Neural progenitor cell (in vitro differentiated cells): ENCODE data around the gene GABBR1.

Source experiments
- CTCF ChIP-seq: fragments of 200-600 bp; sonication (generic); IDR thresholded peaks from 2 replicates; pipeline ENCODE4 v1.5.1; 2017; ENCODE audit warnings: antibody characterized with exemption, mild to moderate bottlenecking
- EZH2 ChIP-seq: fragments of 200-600 bp; sonication (generic); IDR thresholded peaks from 2 replicates; pipeline ENCODE4 v1.6.1; 2017; ENCODE audit warnings: antibody characterized with exemption, mild to moderate bottlenecking, moderate library complexity
- EZH2phosphoT487 ChIP-seq: fragments of 200-600 bp; sonication (generic); IDR thresholded peaks from 2 replicates; pipeline ENCODE4 v1.6.1; 2017; ENCODE audit warnings: antibody characterized with exemption

GRCh38 chr6:29598172-29598747, 34.7 kb downstream of the GABBR1 start:
- no peak for TF ChIP-seq CTCF
- no peak for TF ChIP-seq EZH2
- no peak for TF ChIP-seq EZH2phosphoT487
